HEK293T (cell line): Measurements from ENCODE around the gene FITM2.

ENCODE experiments used
- CTCF ChIA-PET: fragments of 350-600 bp; formaldehyde crosslinking; extraction: SDS; loops from one replicate; lab custom pipeline; 2021; ENCODE audit warnings: antibody characterized with exemption, inconsistent platforms; lab: Yijun Ruan, JAX
- POLR2A ChIA-PET: fragments of 350-600 bp; formaldehyde crosslinking; extraction: SDS; loops from one replicate; lab custom pipeline; 2020; ENCODE audit warnings: antibody characterized with exemption, inconsistent platforms; lab: Yijun Ruan, JAX
- DNase-seq: peaks from one replicate; pipeline ENCODE4 v3.0.0; 2012; ENCODE audit warnings: mixed read lengths; ENCODE audit errors: extremely low spot score
- ARNT ChIP-seq: fragments of 450-650 bp; IDR thresholded peaks from 2 replicates; pipeline ENCODE4 v1.6.1; 2017; ENCODE audit warnings: mild to moderate bottlenecking
- BHLHE40 ChIP-seq: fragments of 450-650 bp; IDR thresholded peaks from 2 replicates; pipeline ENCODE4 v1.6.1; 2016; ENCODE audit warnings: mild to moderate bottlenecking, moderate library complexity, borderline replicate concordance
- CTBP1 ChIP-seq: fragments of 450-650 bp; IDR thresholded peaks from 2 replicates; pipeline ENCODE4 v1.6.1; 2016; ENCODE audit warnings: borderline replicate concordance
- ELF4 ChIP-seq: fragments of 450-650 bp; IDR thresholded peaks from 2 replicates; pipeline ENCODE4 v1.6.1; 2017; ENCODE audit warnings: antibody characterized with exemption
- FOXA1 ChIP-seq: fragments of 450-650 bp; IDR thresholded peaks from 2 replicates; pipeline ENCODE4 v1.6.1; 2016; ENCODE audit warnings: mild to moderate bottlenecking
- FOXK2 ChIP-seq: fragments of 450-650 bp; IDR thresholded peaks from 2 replicates; pipeline ENCODE4 v1.6.1; 2016; ENCODE audit warnings: mild to moderate bottlenecking
- FOXM1 ChIP-seq: fragments of 450-650 bp; IDR thresholded peaks from 2 replicates; pipeline ENCODE4 v1.6.1; 2017; ENCODE audit warnings: mild to moderate bottlenecking, borderline replicate concordance
- HDGF ChIP-seq: fragments of 450-650 bp; IDR thresholded peaks from 2 replicates; pipeline ENCODE4 v1.6.1; 2017; ENCODE audit warnings: antibody characterized with exemption, borderline replicate concordance
- L3MBTL2 ChIP-seq: fragments of 450-650 bp; conservative IDR thresholded peaks from 2 replicates; pipeline ENCODE4 v1.6.1; 2016; ENCODE audit warnings: mild to moderate bottlenecking
- LEF1 ChIP-seq: fragments of 450-650 bp; IDR thresholded peaks from 2 replicates; pipeline ENCODE4 v1.6.1; 2017; ENCODE audit warnings: mild to moderate bottlenecking, borderline replicate concordance
- NFRKB ChIP-seq: fragments of 450-650 bp; IDR thresholded peaks from 2 replicates; pipeline ENCODE4 v1.6.1; 2016; ENCODE audit warnings: mild to moderate bottlenecking, moderate library complexity
- PKNOX1 ChIP-seq: fragments of 450-650 bp; IDR thresholded peaks from 2 replicates; pipeline ENCODE4 v1.6.1; 2016
- SP1 ChIP-seq: fragments of 450-650 bp; IDR thresholded peaks from 2 replicates; pipeline ENCODE4 v1.6.1; 2017
- SUZ12 ChIP-seq: fragments of 450-650 bp; IDR thresholded peaks from 2 replicates; pipeline ENCODE4 v1.6.1; 2016; ENCODE audit warnings: mild to moderate bottlenecking
- TARDBP ChIP-seq: fragments of 450-650 bp; IDR thresholded peaks from 2 replicates; pipeline ENCODE4 v1.6.1; 2016
- ZNF384 ChIP-seq: fragments of 450-650 bp; IDR thresholded peaks from 2 replicates; pipeline ENCODE4 v1.6.1; 2016

The FITM2 gene

DNA sequence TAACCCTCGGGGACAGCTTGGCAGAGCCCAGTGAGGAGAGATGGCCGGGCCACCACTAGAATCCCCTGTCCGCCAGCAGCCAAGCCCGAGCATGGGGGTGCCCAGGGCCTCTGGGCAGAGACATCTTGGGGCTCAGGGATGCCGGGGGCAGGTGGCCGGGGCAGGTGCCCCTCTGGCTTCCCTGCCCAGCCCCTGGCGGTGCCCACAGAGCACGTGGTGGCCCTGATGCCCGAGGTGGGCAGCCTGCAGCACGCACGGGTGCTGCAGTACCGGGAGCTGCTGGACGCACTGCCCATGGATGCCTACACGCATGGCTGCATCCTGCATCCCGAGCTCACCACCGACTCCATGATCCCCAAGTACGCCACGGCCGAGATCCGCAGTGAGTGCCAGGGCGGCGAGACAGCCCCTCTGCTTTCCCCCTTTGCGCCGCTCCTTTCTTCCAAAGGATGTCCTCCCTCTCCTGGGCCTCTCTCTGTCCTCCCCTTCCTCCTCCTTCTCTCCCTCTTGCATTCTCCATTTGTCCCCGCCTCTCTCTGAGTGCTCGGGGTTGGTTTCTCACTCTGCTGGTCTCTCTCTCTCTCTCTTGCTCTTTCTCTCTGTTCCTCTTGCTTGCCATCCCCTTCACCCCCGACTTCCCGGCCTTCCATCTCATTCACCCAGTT lies 52.6 kb downstream of the FITM2 start:
- TF ChIP-seq PKNOX1 = no peak
- TF ChIP-seq FOXA1 = no peak
- no peak for TF ChIP-seq ARNT
- no peak for TF ChIP-seq ELF4
- TF ChIP-seq LEF1 = no peak
- TF ChIP-seq TARDBP = no peak
- no peak for TF ChIP-seq NFRKB
- TF ChIP-seq BHLHE40 = no peak
- no peak for TF ChIP-seq FOXK2
- no peak for TF ChIP-seq CTBP1
- no peak for TF ChIP-seq SUZ12
- no peak for TF ChIP-seq FOXM1
- no peak for TF ChIP-seq HDGF
- TF ChIP-seq L3MBTL2 = no peak
- no peak for TF ChIP-seq ZNF384
- TF ChIP-seq SP1 = no peak
- POLR2A ChIA-PET = no interaction called here
- CTCF ChIA-PET = no interaction called here
- DNase-seq = no peak

GRCh38 chr20:44256961-44257360 lies 54.0 kb downstream of the FITM2 start:
- no peak for TF ChIP-seq SUZ12
- no peak for TF ChIP-seq FOXK2
- TF ChIP-seq LEF1 = no peak
- TF ChIP-seq ELF4 = no peak
- TF ChIP-seq ZNF384 = no peak
- no peak for TF ChIP-seq BHLHE40
- no peak for TF ChIP-seq ARNT
- TF ChIP-seq HDGF = no peak
- TF ChIP-seq L3MBTL2 = no peak
- no peak for TF ChIP-seq TARDBP
- TF ChIP-seq FOXA1 = no peak
- no peak for TF ChIP-seq SP1
- no peak for TF ChIP-seq PKNOX1
- TF ChIP-seq CTBP1 = no peak
- POLR2A ChIA-PET = no interaction called here
- CTCF ChIA-PET = no interaction called here

DNA sequence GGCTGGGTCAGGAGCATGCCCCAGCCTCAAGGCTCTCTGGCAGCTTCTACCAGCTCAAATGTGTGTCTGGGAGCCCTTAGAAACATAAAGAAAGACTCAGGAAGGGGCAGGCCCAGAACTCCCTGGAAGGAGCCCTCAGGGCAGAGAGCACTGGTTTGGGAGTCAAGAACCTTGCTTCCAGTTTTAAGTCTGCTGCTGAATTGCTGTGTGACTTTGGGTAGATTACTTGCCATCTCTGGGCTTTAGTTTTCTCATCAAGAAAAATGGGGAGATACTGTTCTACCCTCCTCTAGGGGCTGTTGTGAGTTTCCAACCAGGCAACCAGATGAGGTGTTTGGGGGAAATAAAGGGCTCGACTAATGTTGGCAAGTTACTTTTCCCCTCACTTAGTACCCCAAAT lies 55.1 kb downstream of the FITM2 start:
- CTCF ChIA-PET = no interaction called here
- TF ChIP-seq L3MBTL2 (no peak), BHLHE40 (no peak), NFRKB (no peak), FOXA1 (no peak), ELF4 (no peak), HDGF (no peak), CTBP1 (no peak)
- POLR2A ChIA-PET = no interaction called here
- DNase-seq = no peak

More at GRCh38 chr20:44256961-44257360, 54.0 kb downstream of the FITM2 start:
- no peak for DNase-seq

GRCh38 chr20:44254073-44254472 lies 56.9 kb downstream of the FITM2 start:
- DNase-seq = no peak
- CTCF ChIA-PET = interaction anchor here (1.0 kb wide), 1 partner anchor 8 kb away, joined by 5 read pairs; no protein-coding TSS in a partner anchor
- POLR2A ChIA-PET = interaction anchor here (1.0 kb wide), 1 partner anchor 11 kb away, joined by 4 read pairs; no protein-coding TSS in a partner anchor

GRCh38 chr20:44253528-44253927 lies 57.5 kb downstream of the FITM2 start:
- no peak for DNase-seq
- CTCF ChIA-PET = interaction anchor here (1.0 to 1.1 kb wide), 2 partner anchors 8 to 19 kb away, joined by 4 to 5 read pairs; no protein-coding TSS in a partner anchor
- no peak for TF ChIP-seq FOXM1
- no peak for TF ChIP-seq HDGF
- no peak for TF ChIP-seq CTBP1
- TF ChIP-seq FOXA1 = no peak
- TF ChIP-seq BHLHE40 = no peak
- TF ChIP-seq TARDBP = no peak
- no peak for TF ChIP-seq L3MBTL2
- TF ChIP-seq SUZ12 = no peak
- no peak for TF ChIP-seq PKNOX1
- TF ChIP-seq ARNT = no peak
- TF ChIP-seq SP1 = no peak
- TF ChIP-seq FOXK2 = no peak
- TF ChIP-seq LEF1 = no peak
- TF ChIP-seq ELF4 = no peak
- no peak for TF ChIP-seq ZNF384
- no peak for TF ChIP-seq NFRKB
- POLR2A ChIA-PET = interaction anchor here (1.0 kb wide), 1 partner anchor 11 kb away, joined by 4 read pairs; no protein-coding TSS in a partner anchor

More at GRCh38 chr20:44254073-44254472, 56.9 kb downstream of the FITM2 start:
- TF ChIP-seq ZNF384 (no peak), LEF1 (no peak), SP1 (no peak), NFRKB (no peak), SUZ12 (no peak), L3MBTL2 (no peak), ELF4 (no peak), ARNT (no peak), FOXA1 (no peak), CTBP1 (no peak), FOXM1 (no peak), HDGF (no peak), TARDBP (no peak), FOXK2 (no peak), BHLHE40 (no peak), PKNOX1 (no peak)
